ENCODE measurements around the gene DDX56.

The DDX56 gene

GRCh38 chr7:44531421-44532380 is 42.0 kb downstream of the DDX56 start:
- no peaks in the 10 kb centered on the region for H3K36me3 ChIP-seq (replicated peaks)
- no peaks in the 10 kb centered on the region for H3K27me3 ChIP-seq (ENCODE audit: low read depth)
- no peaks in the 10 kb centered on the region for H3K4me1 ChIP-seq
- H3K9me3 ChIP-seq: no peaks in the 10 kb centered on the region
- in situ Hi-C loops (cut with MboI; ENCODE audit: low sequenced_read_pairs): no loop called here
- no peak overlapping the region for H3K4me3 ChIP-seq
- DNase-seq (ENCODE audit: low spot score in 2 of 2): no peak

GRCh38 chr7:44530990-44531389 is 42.7 kb downstream of the DDX56 start:
- H3K36me3 ChIP-seq (replicated peaks): no peaks in the 10 kb centered on the region
- no peak overlapping the region for H3K4me3 ChIP-seq
- H3K4me1 ChIP-seq: no peaks in the 10 kb centered on the region
- DNase-seq (ENCODE audit: low spot score in 2 of 2): no peak
- H3K27me3 ChIP-seq (ENCODE audit: low read depth): no peaks in the 10 kb centered on the region
- in situ Hi-C loops (cut with MboI; ENCODE audit: low sequenced_read_pairs): no loop called here
- H3K9me3 ChIP-seq: no peaks in the 10 kb centered on the region

DNA sequence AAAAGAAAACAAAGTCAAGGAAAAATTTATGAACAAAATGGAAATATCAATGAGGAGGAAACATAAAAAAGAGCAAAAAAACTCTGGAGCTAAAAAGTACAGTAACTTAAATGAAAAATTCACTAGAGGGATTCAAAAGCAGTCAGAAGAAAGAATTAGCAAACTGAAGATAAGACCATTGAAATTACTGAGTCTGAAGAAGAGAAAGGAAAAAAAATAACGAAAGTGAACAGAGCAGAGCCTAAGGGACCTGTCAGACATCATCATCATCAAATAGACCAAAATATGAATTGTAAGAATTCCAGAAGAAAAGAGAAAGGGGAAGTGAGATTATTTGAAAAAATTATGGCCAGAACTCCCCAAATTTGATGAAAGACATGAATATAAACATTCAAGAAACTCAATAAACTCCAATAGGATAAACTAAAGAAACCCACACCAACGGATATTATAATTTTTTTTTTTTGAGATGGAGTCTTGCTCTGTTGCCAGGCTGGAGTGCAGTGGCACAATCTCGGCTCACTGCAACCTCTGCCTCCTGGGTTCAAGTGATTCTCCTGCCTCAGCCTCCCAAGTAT is 48.8 kb downstream of the DDX56 start:
- Histone ChIP-seq H3K27me3 (ENCODE audit: low read depth) (0 out of 2 replicates have a peak, but pooled peaks cover 3% of the 10 kb centered on the region), H3K36me3 (replicated peaks) (no peaks in the 10 kb centered on the region), H3K9me3 (0 out of 2 replicates have a peak, but pooled peaks cover 3% of the 10 kb centered on the region), H3K4me3 (no peak overlapping the region), H3K4me1 (no peaks in the 10 kb centered on the region)
- no peak for DNase-seq (ENCODE audit: low spot score in 2 of 2)
- in situ Hi-C loops (cut with MboI; ENCODE audit: low sequenced_read_pairs): no loop called here

DNA sequence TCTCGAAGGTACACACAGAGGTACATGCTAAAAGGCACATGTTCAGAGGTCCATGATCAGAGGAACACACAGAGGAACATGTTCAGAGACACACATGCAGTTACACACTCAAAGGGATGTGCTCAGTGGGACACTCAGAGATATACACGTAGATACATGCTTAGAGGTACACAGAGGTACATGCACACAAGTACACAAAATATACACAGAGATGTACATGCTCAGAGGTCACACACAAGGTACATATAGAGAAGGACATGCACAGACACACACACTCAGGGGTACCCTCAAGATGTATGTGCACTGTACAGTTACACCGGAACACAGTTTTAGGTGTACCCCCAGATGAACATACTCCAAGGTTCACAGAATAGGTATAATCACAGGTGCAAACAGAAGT is 51.4 kb downstream of the DDX56 start:
- in situ Hi-C loops (cut with MboI; ENCODE audit: low sequenced_read_pairs): no loop called here
- Histone ChIP-seq H3K27me3 (ENCODE audit: low read depth) (0 out of 2 replicates have a peak, but pooled peaks cover 3% of the 10 kb centered on the region), H3K36me3 (replicated peaks) (no peaks in the 10 kb centered on the region), H3K4me1 (no peaks in the 10 kb centered on the region), H3K4me3 (no peak overlapping the region), H3K9me3 (0 out of 2 replicates have a peak, but pooled peaks cover 3% of the 10 kb centered on the region)
- no peak for DNase-seq (ENCODE audit: low spot score in 2 of 2)

DNA sequence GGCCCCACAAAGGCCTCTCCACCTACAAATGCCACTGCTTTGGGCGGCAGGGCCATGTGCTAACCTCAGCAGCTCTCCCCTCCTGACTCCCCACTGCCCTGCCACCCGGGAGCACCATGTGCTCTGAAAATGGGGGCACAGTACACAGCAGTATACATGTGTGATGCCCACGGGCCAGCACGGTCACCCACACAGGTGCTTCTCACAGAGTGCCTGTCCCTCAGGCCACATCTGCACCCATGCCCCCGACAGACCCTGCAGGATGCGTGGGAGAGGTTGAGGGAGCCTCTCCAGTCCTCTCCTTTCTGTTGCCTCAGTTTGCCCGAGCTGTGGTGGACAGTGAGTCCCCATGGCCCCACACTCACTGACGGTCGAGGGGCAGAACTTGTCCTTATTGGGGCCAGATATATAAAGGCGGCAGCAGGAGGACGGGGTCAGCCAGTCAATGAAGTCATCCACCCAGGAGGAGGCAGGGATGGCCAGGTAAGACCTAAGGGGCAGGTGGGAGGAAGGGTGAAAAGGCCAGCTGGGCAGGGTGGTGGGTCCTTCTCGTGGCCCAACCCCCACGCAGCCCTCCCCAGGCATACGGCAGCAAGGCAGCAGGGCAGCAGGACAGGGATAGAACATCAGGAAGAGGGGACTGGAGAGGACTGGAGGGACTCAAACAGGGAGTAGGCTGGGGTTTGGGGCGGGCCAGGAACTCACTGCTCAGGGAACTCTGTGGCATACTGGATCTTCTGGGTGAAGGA is 52.2 kb downstream of the DDX56 start:
- Histone ChIP-seq H3K4me3 (no peak overlapping the region), H3K27me3 (ENCODE audit: low read depth) (0 out of 2 replicates have a peak, but pooled peaks cover 3% of the 10 kb centered on the region), H3K9me3 (0 out of 2 replicates have a peak, but pooled peaks cover 3% of the 10 kb centered on the region), H3K4me1 (no peaks in the 10 kb centered on the region), H3K36me3 (replicated peaks) (no peaks in the 10 kb centered on the region)
- no peak for DNase-seq (ENCODE audit: low spot score in 2 of 2)
- in situ Hi-C loops (cut with MboI; ENCODE audit: low sequenced_read_pairs): no loop called here

DNA sequence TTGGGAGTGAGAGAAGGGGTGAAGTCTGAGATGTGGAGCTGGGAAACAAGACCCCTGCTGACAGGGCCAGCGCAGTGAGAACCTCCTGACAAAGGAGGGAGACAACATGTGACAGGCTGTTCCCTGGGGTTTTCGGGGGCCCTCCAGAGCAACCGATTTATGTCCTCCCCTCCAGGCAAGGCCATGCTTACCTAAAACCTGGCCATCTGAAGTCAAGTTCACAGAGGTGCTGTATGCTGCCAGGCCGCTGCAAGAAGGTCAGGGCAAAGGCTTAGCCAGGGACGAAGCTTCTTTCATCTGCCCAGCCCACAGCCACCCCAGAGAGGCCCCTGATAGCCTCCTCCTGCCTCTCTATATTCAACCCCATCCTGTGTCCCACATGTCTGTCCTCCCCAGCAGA is 53.1 kb downstream of the DDX56 start:
- DNase-seq (ENCODE audit: low spot score in 2 of 2): no peak
- no peaks in the 10 kb centered on the region for H3K4me1 ChIP-seq
- H3K36me3 ChIP-seq (replicated peaks): no peaks in the 10 kb centered on the region
- H3K9me3 ChIP-seq: 0 out of 2 replicates have a peak, but pooled peaks cover 3% of the 10 kb centered on the region
- H3K27me3 ChIP-seq (ENCODE audit: low read depth): 0 out of 2 replicates have a peak, but pooled peaks cover 3% of the 10 kb centered on the region
- in situ Hi-C loops (cut with MboI; ENCODE audit: low sequenced_read_pairs): no loop called here
- H3K4me3 ChIP-seq: no peak overlapping the region

DNA sequence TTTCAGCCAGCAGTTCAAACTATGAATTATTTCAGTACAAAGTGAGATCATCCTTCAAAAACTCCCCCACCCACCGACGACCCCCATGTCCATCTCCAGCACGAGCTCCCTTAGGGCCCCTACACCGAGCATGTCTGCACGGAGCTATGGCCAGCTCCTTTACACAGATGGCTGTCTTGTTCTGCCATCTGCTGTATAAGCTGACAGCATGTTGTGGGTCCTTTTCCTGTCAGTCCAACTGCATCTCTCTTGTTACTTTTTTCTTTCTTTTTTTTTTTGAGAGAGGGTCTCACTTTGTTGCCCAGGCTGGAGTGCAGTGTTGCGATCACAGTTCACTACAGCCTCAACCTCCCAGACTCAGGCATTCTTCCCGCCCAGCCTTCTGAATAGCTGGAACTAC is 54.2 kb downstream of the DDX56 start:
- no peaks in the 10 kb centered on the region for H3K4me1 ChIP-seq
- in situ Hi-C loops (cut with MboI; ENCODE audit: low sequenced_read_pairs): no loop called here
- DNase-seq (ENCODE audit: low spot score in 2 of 2): no peak
- 0 out of 2 replicates have a peak, but pooled peaks cover 3% of the 10 kb centered on the region for H3K9me3 ChIP-seq
- no peak overlapping the region for H3K4me3 ChIP-seq
- H3K36me3 ChIP-seq (replicated peaks): no peaks in the 10 kb centered on the region
- H3K27me3 ChIP-seq (ENCODE audit: low read depth): 0 out of 2 replicates have a peak, but pooled peaks cover 3% of the 10 kb centered on the region

GRCh38 chr7:44518761-44519160 is 54.9 kb downstream of the DDX56 start:
- no peaks in the 10 kb centered on the region for H3K4me1 ChIP-seq
- H3K9me3 ChIP-seq: no peaks in the 10 kb centered on the region
- H3K4me3 ChIP-seq: no peak overlapping the region
- no peak for DNase-seq (ENCODE audit: low spot score in 2 of 2)
- 0 out of 2 replicates have a peak, but pooled peaks cover 3% of the 10 kb centered on the region for H3K27me3 ChIP-seq (ENCODE audit: low read depth)
- in situ Hi-C loops (cut with MboI; ENCODE audit: low sequenced_read_pairs): no loop called here
- no peaks in the 10 kb centered on the region for H3K36me3 ChIP-seq (replicated peaks)

DNA sequence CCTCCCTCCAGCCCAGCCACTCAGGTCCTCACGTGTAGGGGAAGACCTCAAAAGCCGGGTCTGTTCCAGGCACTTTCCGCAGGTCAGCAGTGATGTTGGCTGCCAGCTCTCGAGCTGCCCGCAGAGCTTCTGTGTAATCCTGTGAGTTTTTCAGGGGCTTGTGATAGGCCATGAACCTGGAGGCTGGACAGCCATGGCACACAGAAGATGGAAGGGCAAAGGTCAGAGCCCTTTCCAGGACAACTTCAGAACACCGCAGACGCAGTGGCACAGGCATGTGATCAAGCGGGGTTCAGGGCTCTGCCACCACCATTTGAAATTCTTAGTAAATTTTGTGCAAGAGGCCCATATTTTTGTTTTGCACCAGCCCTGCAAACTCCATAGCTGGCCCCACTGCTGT is 56.5 kb downstream of the DDX56 start:
- DNase-seq (ENCODE audit: low spot score in 2 of 2): no peak
- H3K4me3 ChIP-seq: no peak overlapping the region
- in situ Hi-C loops (cut with MboI; ENCODE audit: low sequenced_read_pairs): no loop called here
- H3K36me3 ChIP-seq (replicated peaks): no peaks in the 10 kb centered on the region
- no peaks in the 10 kb centered on the region for H3K4me1 ChIP-seq
- no peaks in the 10 kb centered on the region for H3K9me3 ChIP-seq
- no peaks in the 10 kb centered on the region for H3K27me3 ChIP-seq (ENCODE audit: low read depth)

All from HAP-1 (cell line).